ENCODE data around the gene B4GALNT4. TPM values are rescaled to one million over a fixed set of nuclear protein-coding genes. Genes with fewer than 3 reads are reported as not detected.
"Not testable (repeated sequence)": the region's sequence is repeated elsewhere in the genome, so short reads cannot be mapped to it uniquely, and the experiment has no call there.

Gene B4GALNT4
- total RNA-seq, 1 donor from 2014 or later = 201 TPM

DNA sequence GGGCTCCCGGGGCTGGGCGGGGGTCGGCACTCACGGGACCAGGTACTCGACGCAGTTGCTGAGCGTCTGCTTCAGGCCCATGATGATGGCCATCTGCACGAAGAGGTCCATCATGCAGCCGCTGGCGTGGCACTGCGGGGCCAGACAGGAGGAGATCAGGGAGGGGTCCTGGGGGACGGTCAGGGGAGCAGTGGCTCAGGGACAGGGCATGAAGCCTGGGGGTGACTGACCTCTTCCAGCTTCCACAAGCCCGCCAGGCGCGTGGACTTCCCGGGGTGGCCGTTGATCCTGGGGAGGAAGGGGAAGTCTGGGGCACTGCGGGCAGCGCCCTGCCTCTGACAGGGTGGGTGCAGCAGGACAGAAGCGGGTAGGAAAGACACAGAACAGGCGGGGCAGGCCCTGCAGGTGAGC lies 51.6 kb downstream of the B4GALNT4 start:
- H3K4me3 Mint-ChIP-seq = no peak overlapping the region
- H3K4me1 Mint-ChIP-seq = no peaks in the 10 kb centered on the region
- no peak for DNase-seq (ENCODE audit: low read depth, low spot score)
- H3K36me3 Mint-ChIP-seq (ENCODE audit: low read depth) = no peaks in the 10 kb centered on the region
- H3K27me3 Mint-ChIP-seq (ENCODE audit: low read depth) = peaks cover 56% of the 10 kb centered on the region
- TF ChIP-seq, protein P1, sequence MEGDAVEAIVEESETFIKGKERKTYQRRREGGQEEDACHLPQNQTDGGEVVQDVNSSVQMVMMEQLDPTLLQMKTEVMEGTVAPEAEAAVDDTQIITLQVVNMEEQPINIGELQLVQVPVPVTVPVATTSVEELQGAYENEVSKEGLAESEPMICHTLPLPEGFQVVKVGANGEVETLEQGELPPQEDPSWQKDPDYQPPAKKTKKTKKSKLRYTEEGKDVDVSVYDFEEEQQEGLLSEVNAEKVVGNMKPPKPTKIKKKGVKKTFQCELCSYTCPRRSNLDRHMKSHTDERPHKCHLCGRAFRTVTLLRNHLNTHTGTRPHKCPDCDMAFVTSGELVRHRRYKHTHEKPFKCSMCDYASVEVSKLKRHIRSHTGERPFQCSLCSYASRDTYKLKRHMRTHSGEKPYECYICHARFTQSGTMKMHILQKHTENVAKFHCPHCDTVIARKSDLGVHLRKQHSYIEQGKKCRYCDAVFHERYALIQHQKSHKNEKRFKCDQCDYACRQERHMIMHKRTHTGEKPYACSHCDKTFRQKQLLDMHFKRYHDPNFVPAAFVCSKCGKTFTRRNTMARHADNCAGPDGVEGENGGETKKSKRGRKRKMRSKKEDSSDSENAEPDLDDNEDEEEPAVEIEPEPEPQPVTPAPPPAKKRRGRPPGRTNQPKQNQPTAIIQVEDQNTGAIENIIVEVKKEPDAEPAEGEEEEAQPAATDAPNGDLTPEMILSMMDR (conservative IDR thresholded peaks at IDR 0.05) = no peak
- H3K27ac Mint-ChIP-seq (ENCODE audit: unreplicated experiment) = no peak overlapping the region
- H3K9me3 Mint-ChIP-seq = no peaks in the 10 kb centered on the region

DNA sequence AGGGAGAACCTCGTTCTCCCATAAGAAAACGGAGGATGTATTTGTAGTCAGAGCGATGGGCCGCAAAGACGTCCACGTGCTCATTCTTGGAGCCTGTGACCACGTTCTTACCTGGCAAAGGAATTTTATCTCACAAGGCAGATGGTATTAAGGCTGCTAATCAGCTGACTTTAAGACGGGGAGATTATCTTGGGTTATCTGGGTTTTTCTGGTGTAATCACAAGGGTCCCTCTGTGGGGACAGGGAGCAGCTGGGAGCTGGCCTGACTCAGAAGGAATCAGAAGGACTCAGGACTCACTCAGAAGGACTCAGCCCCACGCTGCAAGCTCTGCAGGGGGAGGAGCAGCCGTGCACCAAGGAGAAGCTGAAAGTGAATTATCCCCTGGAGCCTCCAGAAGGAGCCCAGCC lies 53.0 kb downstream of the B4GALNT4 start:
- Mint-ChIP-seq H3K9me3 (no peaks in the 10 kb centered on the region), H3K27me3 (ENCODE audit: low read depth) (peaks cover 53% of the 10 kb centered on the region), H3K36me3 (ENCODE audit: low read depth) (no peaks in the 10 kb centered on the region), H3K4me1 (no peaks in the 10 kb centered on the region), H3K4me3 (no peak overlapping the region), H3K27ac (ENCODE audit: unreplicated experiment) (no peak overlapping the region)
- TF ChIP-seq, protein P1 (conservative IDR thresholded peaks at IDR 0.05) = no peak
- DNase-seq (ENCODE audit: low read depth, low spot score) = no peak

DNA sequence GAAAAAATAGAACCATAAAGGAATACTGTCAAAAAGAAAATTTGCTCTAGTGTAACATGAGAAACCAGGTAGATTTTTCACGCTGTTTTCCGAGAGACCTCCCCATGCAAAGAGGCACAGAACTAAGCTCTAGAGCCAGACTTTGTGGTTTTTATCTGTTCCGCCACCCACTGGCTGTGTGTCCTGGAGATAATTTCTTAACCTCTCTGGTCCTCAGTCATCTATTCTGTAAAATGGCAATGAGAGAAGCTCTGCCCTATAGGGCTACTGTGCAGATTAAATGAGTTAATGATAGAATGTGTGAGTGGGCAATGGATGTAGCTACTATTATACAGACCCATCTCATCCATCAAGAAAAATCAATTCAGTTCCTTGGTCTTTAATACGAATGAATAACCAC lies 54.9 kb downstream of the B4GALNT4 start:
- no peak for DNase-seq (ENCODE audit: low read depth, low spot score)
- Mint-ChIP-seq H3K36me3 (ENCODE audit: low read depth) (no peaks in the 10 kb centered on the region), H3K4me1 (no peaks in the 10 kb centered on the region), H3K27ac (ENCODE audit: unreplicated experiment) (no peak overlapping the region), H3K27me3 (ENCODE audit: low read depth) (peaks cover 36% of the 10 kb centered on the region), H3K4me3 (no peak overlapping the region), H3K9me3 (no peaks in the 10 kb centered on the region)
- TF ChIP-seq, protein P1 (conservative IDR thresholded peaks at IDR 0.05) = no peak

DNA sequence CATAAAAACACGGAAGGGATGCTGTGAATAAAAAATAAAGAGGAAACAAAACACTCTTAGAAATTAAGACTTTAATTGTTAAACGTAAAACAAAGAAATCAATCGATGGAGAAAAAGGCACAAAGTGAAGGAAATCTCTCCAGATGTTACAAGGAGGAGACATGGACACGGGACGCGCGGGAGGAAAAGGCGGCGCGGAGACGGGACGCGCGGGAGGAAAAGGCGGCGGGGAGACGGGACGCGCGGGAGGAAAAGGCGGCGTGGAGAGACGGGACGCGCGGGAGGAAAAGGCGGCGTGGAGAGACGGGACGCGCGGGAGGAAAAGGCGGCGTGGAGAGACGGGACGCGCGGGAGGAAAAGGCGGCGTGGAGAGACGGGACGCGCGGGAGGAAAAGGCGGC lies 55.5 kb downstream of the B4GALNT4 start:
- H3K4me3 Mint-ChIP-seq; H3K4me1 Mint-ChIP-seq; H3K36me3 Mint-ChIP-seq (ENCODE audit: low read depth); DNase-seq (ENCODE audit: low read depth, low spot score); H3K9me3 Mint-ChIP-seq; H3K27ac Mint-ChIP-seq (ENCODE audit: unreplicated experiment): not testable (repeated sequence)
- peaks cover 34% of the 10 kb centered on the region for H3K27me3 Mint-ChIP-seq (ENCODE audit: low read depth)

DNA sequence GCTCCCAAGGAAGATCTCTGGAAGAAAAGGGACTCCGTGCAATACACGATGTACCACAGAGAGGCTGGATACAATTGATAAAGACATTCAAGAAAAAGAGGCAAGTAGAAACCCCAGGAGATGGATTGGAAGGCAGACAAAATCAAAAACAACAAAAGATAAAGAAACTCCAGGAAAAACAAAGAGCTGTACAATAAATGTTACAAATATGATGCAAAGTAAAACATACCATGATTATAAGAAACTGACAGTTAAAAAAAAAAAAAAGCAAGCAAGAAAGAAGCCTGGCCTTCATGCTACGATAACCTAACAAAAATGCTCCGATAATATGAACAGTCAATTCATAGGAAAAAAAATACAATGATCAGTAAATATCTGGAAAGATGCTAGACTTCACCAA lies 56.0 kb downstream of the B4GALNT4 start:
- no peaks in the 10 kb centered on the region for H3K4me1 Mint-ChIP-seq
- H3K36me3 Mint-ChIP-seq (ENCODE audit: low read depth) = no peaks in the 10 kb centered on the region
- no peaks in the 10 kb centered on the region for H3K9me3 Mint-ChIP-seq
- TF ChIP-seq, protein P1 (conservative IDR thresholded peaks at IDR 0.05) = no peak
- DNase-seq (ENCODE audit: low read depth, low spot score) = no peak
- no peak overlapping the region for H3K27ac Mint-ChIP-seq (ENCODE audit: unreplicated experiment)
- H3K27me3 Mint-ChIP-seq (ENCODE audit: low read depth) = peaks cover 33% of the 10 kb centered on the region
- H3K4me3 Mint-ChIP-seq = no peak overlapping the region

DNA sequence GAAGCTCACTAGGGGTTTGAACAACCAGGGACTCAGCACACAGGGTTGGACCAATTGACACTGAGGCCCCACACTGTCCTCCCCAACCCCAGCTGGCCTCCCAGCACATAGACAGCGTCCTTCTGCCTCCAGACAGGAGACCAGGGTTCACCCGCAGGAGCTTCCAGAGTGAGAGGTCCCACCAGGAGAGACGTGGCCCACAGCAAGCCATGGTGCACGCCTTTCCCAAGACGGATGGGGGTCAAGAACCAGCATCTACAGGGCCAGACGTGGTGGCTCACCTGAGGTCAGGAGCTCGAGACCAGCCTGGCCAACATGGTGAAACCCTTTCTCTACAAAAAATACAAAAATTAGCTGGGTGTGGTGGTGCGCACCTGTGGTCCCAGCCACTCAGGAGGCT lies 57.6 kb downstream of the B4GALNT4 start:
- DNase-seq (ENCODE audit: low read depth, low spot score) = no peak
- no peaks in the 10 kb centered on the region for H3K4me1 Mint-ChIP-seq
- peaks cover 32% of the 10 kb centered on the region for H3K27me3 Mint-ChIP-seq (ENCODE audit: low read depth)
- no peak overlapping the region for H3K4me3 Mint-ChIP-seq
- H3K27ac Mint-ChIP-seq (ENCODE audit: unreplicated experiment) = no peak overlapping the region
- TF ChIP-seq, protein P1 (conservative IDR thresholded peaks at IDR 0.05) = no peak
- H3K36me3 Mint-ChIP-seq (ENCODE audit: low read depth) = no peaks in the 10 kb centered on the region
- H3K9me3 Mint-ChIP-seq = no peaks in the 10 kb centered on the region

Data from neural crest cell (in vitro differentiated cells).